Measurements from ENCODE around the gene FBLN5. TPM values are rescaled to one million over a fixed set of nuclear protein-coding genes. Genes with fewer than 3 reads are reported as not detected.

FBLN5 gene
- total RNA-seq, 3 donors from 2014 or later = 6.1 to 56.7 (median 18.6) TPM

DNA sequence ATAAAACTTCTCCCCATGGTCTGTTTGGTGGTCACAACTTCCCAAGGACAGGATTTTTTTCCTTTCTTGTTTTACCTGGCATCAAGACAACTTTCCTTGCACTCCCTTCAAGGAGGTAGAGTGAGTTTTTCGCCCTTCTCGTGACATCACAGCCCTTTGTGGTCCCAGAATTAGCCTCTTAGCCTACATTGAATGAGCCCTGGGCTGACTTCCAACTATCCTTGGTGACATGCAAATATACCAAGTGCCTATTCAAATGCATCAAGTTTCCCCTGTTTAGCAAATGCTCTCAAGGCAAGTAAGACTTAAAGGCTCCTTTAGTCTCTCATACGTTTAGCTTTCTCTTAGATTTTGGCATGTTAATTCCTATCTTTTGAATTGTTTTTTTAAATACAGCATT, 116.7 kb downstream of the FBLN5 start:
- DNase-seq (peak in 1 of 3 donors; percentile 76), ATAC-seq (peak; percentile 60)
- H3K9me3 ChIP-seq = no peaks in the 10 kb centered on the region
- H3K4me1 ChIP-seq (ENCODE audit: low read depth) = peaks cover 8% of the 10 kb centered on the region
- TF ChIP-seq, protein P1, sequence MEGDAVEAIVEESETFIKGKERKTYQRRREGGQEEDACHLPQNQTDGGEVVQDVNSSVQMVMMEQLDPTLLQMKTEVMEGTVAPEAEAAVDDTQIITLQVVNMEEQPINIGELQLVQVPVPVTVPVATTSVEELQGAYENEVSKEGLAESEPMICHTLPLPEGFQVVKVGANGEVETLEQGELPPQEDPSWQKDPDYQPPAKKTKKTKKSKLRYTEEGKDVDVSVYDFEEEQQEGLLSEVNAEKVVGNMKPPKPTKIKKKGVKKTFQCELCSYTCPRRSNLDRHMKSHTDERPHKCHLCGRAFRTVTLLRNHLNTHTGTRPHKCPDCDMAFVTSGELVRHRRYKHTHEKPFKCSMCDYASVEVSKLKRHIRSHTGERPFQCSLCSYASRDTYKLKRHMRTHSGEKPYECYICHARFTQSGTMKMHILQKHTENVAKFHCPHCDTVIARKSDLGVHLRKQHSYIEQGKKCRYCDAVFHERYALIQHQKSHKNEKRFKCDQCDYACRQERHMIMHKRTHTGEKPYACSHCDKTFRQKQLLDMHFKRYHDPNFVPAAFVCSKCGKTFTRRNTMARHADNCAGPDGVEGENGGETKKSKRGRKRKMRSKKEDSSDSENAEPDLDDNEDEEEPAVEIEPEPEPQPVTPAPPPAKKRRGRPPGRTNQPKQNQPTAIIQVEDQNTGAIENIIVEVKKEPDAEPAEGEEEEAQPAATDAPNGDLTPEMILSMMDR (IDR thresholded peaks at IDR 0.05) = no peak
- no peak overlapping the region for H3K4me3 ChIP-seq
- intact Hi-C loops (cut with DNase I, micrococcal nuclease) = no loop called here
- no peaks in the 10 kb centered on the region for H3K36me3 ChIP-seq (ENCODE audit: low read depth)

GRCh38 chr14:91829511-91829910, 118.0 kb downstream of the FBLN5 start:
- no peak for DNase-seq
- intact Hi-C loops (cut with DNase I, micrococcal nuclease) = no loop called here
- H3K36me3 ChIP-seq (ENCODE audit: low read depth) = no peaks in the 10 kb centered on the region
- TF ChIP-seq, protein P1 (IDR thresholded peaks at IDR 0.05) = no peak
- peak; percentile 80 for ATAC-seq
- peaks cover 8% of the 10 kb centered on the region for H3K4me1 ChIP-seq (ENCODE audit: low read depth)
- H3K4me3 ChIP-seq = no peak overlapping the region
- H3K9me3 ChIP-seq = no peaks in the 10 kb centered on the region

DNA sequence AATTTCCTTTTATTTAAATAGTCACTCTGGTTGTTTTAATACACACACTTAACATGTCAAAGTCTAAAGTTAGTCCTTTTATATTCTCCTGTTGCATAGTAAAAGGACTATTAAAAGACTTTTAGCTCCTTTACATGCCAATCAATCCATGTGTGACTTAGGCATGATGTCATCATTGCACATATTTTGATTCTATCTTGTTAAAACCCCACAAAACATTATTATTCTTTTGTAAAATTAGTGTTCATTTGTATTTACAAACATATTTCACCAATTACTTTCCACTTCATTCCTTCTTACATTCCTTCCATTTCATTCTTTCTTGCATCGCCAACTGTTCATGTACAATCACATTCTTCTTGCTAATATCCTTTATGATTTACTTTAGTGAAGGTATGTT, 119.7 kb downstream of the FBLN5 start:
- TF ChIP-seq, protein P1 (IDR thresholded peaks at IDR 0.05) = no peak
- H3K4me1 ChIP-seq (ENCODE audit: low read depth) = peaks cover 8% of the 10 kb centered on the region
- H3K36me3 ChIP-seq (ENCODE audit: low read depth) = no peaks in the 10 kb centered on the region
- intact Hi-C loops (cut with DNase I, micrococcal nuclease) = no loop called here
- DNase-seq (no peak), ATAC-seq (no peak)
- no peak overlapping the region for H3K4me3 ChIP-seq
- no peaks in the 10 kb centered on the region for H3K9me3 ChIP-seq

Other genes starting within 250 kb of the FBLN5 start
- 1 to 10 TPM; 3.5 to 7.0 (median 4.1) TPM for gene CATSPERB, start 215.6 kb downstream of the FBLN5 start, total RNA-seq
- gene TC2N, start 80.2 kb downstream of the FBLN5 start, total RNA-seq = 10 to 100 TPM; 39.0 to 75.1 (median 63.6) TPM
- gene TRIP11, start 92.4 kb upstream of the FBLN5 start, total RNA-seq = 10 to 100 TPM; 48.1 to 67.3 (median 54.6) TPM
- gene ATXN3, start 158.9 kb upstream of the FBLN5 start, total RNA-seq = 10 to 100 TPM; 23.4 to 53.0 (median 29.2) TPM
- 100 to 1,000 TPM; 138 to 170 (median 142) TPM for gene NDUFB1, start 174.0 kb upstream of the FBLN5 start, total RNA-seq
- gene CPSF2, start 174.3 kb upstream of the FBLN5 start, total RNA-seq = 10 to 100 TPM; 33.4 to 57.5 (median 47.0) TPM

Data from mucosa of descending colon (tissue), 3 donors.